Measurements from ENCODE around the gene KRT77. TPM values are rescaled to one million over a fixed set of nuclear protein-coding genes. Genes with fewer than 3 reads are reported as not detected.

KRT77 gene
- total RNA-seq, 1 donor from 2014 or later = not detected

- no peak overlapping the region for H3K27ac ChIP-seq
- intact Hi-C loops (cut with DNase I) = no loop called here
- DNase-seq (no peak), ATAC-seq (no peak)
- no peaks in the 10 kb centered on the region for H3K36me3 ChIP-seq
- no peak for TF ChIP-seq CTCF (IDR thresholded peaks at IDR 0.05)
- peaks cover 40% of the 10 kb centered on the region for H3K27me3 ChIP-seq
- H3K9me3 ChIP-seq = no peaks in the 10 kb centered on the region
- no peak overlapping the region for H3K4me3 ChIP-seq
- peaks cover 8% of the 10 kb centered on the region for H3K4me1 ChIP-seq
These were observed 10.1 kb downstream of the KRT77 start for GRCh38 chr12:52693261-52693660.

DNA sequence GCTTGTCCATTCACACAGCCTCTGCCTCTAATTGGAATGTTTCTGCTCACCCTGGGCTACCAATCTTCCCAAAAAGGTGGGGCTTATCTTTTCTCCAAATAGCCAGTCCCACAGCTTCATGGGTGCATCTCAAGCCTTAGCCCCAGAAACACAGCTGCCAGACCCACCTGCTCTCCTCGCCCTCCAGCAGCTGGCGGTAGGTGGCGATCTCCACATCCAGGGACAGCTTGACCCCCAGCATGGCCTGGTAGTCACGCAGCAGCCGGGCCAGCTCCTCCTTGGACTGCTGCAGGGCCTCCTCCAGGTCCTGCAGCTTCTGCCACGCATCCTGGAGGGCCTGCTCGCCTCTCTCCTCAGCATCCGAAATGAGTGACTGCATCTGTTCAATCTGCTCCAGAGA lies 11.1 kb downstream of the KRT77 start:
- H3K4me3 ChIP-seq = no peak overlapping the region
- peaks cover 8% of the 10 kb centered on the region for H3K4me1 ChIP-seq
- no peak overlapping the region for H3K27ac ChIP-seq
- no peak for ATAC-seq
- no peaks in the 10 kb centered on the region for H3K36me3 ChIP-seq
- H3K9me3 ChIP-seq = no peaks in the 10 kb centered on the region
- peaks cover 44% of the 10 kb centered on the region for H3K27me3 ChIP-seq
- no peak for DNase-seq
- no peak for TF ChIP-seq CTCF (IDR thresholded peaks at IDR 0.05)
- intact Hi-C loops (cut with DNase I) = no loop called here

DNA sequence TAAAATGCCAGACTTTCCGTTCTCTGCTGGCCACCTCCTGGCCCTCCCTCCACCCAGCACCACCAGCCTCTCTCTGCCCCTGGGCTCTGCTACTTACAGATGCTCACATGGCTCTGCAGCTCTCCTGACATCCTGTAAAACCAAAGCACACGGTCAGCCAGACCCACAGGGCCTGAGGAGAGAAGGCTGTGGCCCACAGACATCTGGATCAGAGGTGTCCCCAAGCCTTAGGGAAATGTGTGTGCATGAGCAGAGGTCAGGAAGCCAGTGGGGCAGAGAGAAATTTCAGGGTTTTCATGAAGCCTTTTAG lies 11.5 kb downstream of the KRT77 start:
- peaks cover 8% of the 10 kb centered on the region for H3K4me1 ChIP-seq
- no peaks in the 10 kb centered on the region for H3K9me3 ChIP-seq
- ATAC-seq = no peak
- TF ChIP-seq CTCF (IDR thresholded peaks at IDR 0.05) = no peak
- DNase-seq = no peak
- intact Hi-C loops (cut with DNase I) = no loop called here
- H3K27me3 ChIP-seq = peaks cover 45% of the 10 kb centered on the region
- no peak overlapping the region for H3K27ac ChIP-seq
- no peak overlapping the region for H3K4me3 ChIP-seq
- H3K36me3 ChIP-seq = no peaks in the 10 kb centered on the region

GRCh38 chr12:52691076-52691840 lies 12.1 kb downstream of the KRT77 start:
- H3K9me3 ChIP-seq = no peaks in the 10 kb centered on the region
- TF ChIP-seq CTCF (IDR thresholded peaks at IDR 0.05) = no peak
- H3K27ac ChIP-seq = no peak overlapping the region
- H3K36me3 ChIP-seq = no peaks in the 10 kb centered on the region
- intact Hi-C loops (cut with DNase I) = no loop called here
- peaks cover 45% of the 10 kb centered on the region for H3K27me3 ChIP-seq
- peak overlapping the region; percentile 29 for H3K4me3 ChIP-seq
- DNase-seq (no peak), ATAC-seq (peak; percentile 48)
- peaks cover 8% of the 10 kb centered on the region for H3K4me1 ChIP-seq

DNA sequence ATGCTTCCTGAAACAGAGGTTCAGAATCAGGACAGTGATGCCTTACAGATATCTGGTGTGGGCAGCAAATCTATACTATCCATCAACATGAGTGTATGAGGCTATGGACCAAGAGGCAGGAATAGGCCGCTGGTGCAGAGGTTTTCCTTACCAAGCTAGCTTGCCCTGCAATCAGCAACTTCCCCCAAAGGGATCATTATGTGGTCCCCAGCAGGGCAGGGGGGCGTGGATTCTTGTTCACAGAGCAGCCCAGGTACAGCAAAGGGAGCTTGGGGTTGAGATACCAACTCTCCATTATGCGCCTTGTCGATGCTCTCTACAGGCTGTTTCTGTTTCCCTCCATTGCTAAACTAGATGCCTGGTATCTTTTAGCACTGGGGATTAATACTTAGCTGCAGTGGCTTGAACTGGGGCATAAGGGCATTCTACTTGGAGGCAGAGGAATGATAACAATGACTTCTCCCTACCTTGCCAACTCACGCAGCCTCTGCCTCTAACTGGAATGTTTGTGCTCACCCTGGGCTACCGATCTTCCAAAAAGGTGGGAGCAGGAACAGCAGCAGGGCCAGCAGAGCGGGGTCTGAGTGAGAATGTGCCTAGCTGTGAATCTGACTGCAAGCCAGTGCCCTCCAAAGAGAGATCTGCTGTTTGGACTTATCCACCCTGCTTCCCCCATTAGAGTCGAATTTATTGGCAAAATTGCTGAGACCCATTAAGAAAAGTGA lies 12.8 kb downstream of the KRT77 start:
- ATAC-seq = no peak
- Histone ChIP-seq H3K4me1 (peaks cover 8% of the 10 kb centered on the region), H3K27ac (no peak overlapping the region), H3K9me3 (no peaks in the 10 kb centered on the region), H3K4me3 (peak overlapping the region; percentile 29), H3K27me3 (peaks cover 42% of the 10 kb centered on the region), H3K36me3 (no peaks in the 10 kb centered on the region)
- intact Hi-C loops (cut with DNase I) = no loop called here
- no peak for DNase-seq
- TF ChIP-seq CTCF (IDR thresholded peaks at IDR 0.05) = no peak
